Endothelial cell of hepatic sinusoid (primary cell): Measurements from ENCODE around the gene TNPO3.

Experiments
- in situ Hi-C: cut with HindIII; loops from 2 replicates; pipeline ENCODE4 v1.10.0; 2017; ENCODE audit warnings: low sequenced_read_pairs

TNPO3 gene

DNA sequence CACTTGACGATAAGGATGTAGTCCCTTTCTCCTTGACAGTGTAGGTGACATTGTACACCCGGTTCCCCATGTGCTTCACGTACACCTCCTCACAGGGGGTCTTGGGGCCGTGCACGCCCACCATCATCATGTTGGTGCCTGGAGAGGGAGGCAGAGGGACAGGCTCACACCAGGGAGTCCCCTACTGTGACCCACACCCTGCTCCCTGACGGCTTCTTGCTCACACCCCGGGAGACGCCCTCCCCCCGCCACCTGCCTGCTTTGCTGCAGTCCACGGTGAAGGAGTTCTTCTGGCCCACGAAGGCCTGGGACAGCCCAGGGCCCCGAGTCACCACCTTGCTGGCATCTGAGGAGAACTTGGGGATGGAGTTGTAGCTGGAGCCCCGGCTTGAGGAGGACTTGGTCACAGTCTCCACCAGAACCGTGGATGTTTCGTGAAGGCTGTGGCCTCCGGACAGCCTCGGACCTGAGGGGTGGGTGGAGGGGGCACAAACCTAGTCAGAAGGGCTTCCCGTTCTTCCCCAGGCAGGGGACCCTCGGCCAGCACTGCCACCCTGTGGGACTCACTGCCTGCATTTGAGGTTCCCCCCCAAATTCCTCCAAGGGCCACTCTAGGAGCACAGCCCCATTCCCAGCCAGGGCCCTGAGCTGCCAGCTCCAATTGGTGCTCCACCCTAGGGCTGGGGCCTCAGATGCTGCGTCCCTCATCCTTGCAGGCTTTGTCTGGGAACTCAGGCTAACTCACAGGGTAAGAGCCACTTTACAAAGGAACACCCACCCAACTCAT lies 142.0 kb downstream of the TNPO3 start:
- in situ Hi-C loops = loop anchor here (5.0 to 10.0 kb wide), 3 partner anchors 51 to 172 kb away; partner anchors contain the start of gene ATP6V1F

DNA sequence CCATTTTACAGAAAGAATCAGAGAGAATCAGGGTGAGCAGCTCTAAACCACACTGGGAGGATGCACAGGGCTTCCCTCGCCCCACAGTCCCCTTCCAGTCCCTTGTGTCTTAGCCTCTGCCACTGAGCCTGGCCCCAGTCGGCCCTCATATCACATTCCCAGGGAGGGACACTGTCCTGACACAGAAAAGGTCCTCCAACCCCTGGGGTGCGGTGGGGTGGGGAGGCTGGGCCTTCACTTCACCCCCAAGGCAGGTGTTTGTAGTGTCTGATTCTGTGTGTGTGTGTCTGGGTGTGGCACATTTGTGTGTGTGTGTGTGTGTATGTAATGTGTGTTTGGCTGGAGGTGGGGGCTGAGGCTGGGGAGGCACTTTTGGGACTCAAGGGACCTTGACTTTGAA lies 142.6 kb downstream of the TNPO3 start:
- in situ Hi-C loops = loop anchor here (5.0 to 10.0 kb wide), 3 partner anchors 50 to 173 kb away; partner anchors contain the start of gene ATP6V1F

DNA sequence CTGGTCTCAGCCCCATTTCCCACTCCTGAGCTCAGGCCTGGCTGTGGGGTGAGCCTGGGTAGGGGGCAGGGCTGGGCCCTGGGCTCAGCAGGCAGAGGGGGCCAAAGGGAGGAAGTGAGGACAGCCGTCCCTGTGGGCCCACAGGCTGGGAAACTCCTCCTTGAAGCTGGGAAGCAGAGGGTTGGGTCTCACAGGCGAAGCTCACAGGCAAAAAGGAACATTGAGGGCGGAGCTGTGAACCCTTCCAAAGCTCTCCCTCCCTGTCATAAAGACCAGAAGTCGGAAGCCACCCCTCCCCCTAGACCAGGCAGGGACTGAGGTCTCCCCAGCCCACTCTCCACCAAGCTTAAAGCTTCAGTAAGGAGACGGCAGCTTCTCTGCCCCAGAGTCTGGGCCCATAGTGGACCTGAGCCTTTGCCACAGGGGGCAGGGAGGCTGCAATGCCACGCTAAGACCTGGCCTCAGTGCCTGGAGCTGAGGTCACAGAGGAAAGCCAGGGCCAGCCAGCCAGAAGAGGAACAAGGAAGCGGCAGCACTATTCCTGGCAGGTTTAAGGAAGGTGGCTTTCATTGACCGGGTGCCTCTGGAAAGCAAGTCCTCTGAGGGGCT lies 143.4 kb downstream of the TNPO3 start:
- in situ Hi-C loops = loop anchor here (5.0 to 10.0 kb wide), 3 partner anchors 49 to 173 kb away; partner anchors contain the start of gene ATP6V1F

- in situ Hi-C loops = loop anchor here (5.0 to 10.0 kb wide), 3 partner anchors 48 to 174 kb away; partner anchors contain the start of gene ATP6V1F
Observed at GRCh38 chr7:128910569-128910945, 144.4 kb downstream of the TNPO3 start, which contains the start of gene KCP. KCP (minus strand) TSS chr7:128910709; CDS start chr7:128910676, 33 bp downstream.

DNA sequence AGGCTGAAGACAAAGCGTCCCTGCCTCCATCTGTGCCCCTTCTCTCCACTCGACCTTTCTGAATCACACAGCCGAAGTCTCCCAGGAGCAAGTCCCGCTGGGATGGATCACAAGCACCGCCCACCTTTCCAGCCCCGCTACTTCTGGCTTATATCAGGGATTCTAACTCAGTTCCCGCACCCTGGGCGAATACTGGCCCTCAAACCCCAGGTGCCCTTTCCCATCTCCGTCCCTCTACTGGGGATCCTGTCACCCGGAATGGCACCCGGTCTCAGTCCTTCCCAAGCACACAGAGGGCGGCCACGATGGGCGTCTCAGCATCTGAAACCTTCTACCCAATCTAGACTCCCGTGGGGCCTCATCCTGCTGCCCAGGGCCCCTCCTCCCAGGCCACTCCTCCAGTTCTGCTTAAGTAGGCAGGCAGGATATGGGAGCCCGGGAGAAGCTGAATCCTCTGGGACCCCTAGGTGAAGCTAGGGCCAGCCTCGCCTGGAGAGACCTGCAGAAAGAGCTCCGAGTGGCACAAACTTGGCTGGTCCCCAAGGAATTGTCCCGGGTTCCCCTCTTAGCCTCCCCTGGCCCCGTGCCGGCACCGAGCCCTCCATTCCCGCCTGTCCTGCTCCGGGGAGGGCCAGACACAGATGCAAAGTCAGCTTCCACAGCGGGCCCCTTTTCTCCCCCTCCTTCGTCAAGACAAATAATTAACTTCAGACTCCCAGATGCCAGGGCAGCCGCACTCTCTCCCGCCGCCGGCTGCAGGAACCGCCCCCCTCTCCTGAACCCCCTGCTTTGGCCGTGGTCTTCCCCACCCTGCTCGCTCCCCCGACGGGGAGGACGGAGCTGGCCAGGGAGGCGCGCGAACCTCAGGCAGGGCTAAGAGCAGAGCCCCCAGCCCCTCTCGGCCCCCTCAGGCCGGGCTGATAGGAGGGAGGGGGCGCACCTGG lies 145.0 kb downstream of the TNPO3 start:
- in situ Hi-C loops = loop anchor here (5.0 to 10.0 kb wide), 3 partner anchors 48 to 175 kb away; partner anchors contain the start of gene ATP6V1F

DNA sequence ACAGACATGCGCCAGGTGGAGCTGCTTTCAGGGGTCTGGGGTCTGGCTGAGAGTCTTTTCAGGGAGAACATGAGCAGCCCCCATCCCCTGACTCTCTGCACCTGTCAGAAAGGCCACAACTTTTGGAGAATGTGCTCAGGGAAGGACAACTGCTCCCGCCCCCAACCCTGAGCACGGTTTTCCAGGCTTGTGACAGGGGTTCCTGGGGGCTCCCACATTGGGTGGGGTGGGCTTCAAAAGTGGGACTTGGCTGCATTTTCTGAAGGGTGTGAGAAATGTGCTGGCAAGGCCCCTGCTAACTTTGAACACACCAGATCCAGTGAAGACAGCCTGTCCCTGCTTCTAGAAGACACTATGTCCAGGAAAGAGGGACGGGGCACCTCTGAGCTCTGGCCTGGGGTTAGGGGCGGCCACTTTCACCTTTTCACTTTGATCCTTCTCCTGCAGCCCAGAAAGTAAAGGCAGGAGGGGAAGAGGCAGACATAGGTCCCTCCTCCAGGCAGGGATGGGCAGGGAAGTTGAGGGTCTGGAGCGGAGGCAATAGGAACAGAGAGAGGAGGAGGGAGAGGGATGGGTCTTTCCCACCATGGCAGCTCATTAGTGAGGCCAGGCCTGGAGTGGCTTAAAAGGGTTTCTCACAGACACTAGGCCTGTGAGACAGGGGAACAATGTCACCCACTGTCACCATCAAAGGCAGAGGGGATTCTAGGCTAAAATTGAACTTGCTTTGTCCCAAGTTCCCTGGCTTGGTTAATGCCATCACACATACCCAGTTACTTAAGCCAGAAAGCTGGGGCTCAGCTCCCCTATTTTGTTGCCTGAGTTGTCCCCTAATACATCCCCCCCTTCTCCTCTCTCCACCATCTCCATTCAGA lies 145.9 kb downstream of the TNPO3 start:
- in situ Hi-C loops = no loop called here

- in situ Hi-C loops = no loop called here
Observed at GRCh38 chr7:128906766-128907559, 147.9 kb downstream of the TNPO3 start.

DNA sequence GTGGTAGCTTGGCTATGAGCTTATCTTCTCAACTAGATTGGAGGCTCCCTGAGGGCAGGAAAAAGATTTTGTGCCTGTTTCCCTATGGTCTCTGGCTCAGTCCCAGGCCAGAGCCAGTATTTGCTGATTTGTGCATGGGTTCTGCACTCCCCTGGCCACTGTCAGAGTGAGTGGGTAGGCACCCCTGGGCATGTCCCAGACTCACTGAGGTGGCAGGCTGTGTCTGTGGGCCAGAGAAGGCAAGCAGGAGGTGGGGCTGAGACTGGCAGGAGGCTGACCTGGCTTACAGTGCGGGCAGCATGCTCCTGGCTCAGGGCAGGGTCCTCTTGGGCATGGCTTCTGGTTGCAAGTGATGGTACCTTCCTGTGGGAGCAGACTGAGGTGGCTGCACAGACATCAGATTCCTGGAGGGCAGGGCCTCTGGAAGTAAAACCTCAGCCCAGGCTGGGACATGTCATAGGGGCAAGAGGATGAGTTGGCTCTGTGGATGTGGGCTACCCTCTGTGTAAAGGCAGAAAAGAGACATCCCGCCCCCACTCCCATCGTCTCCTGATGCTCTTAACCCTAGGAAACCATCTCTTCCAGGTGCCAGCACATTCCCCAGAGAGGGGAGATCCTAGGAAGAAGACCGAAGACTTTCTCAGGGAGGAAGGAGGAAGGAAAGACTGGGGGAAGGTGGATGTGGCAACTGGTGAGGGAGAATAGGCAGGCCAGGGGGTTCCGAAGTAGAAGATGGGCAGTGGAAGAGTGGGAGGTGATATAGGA lies 148.7 kb downstream of the TNPO3 start:
- in situ Hi-C loops = no loop called here

GRCh38 chr7:128904381-128905197 lies 150.3 kb downstream of the TNPO3 start:
- in situ Hi-C loops = no loop called here
